Fibroblast of lung (primary cell): ENCODE results near the gene CCR3. TPM values are rescaled to one million over a fixed set of nuclear protein-coding genes. Genes with fewer than 3 reads are reported as not detected.

Experiments used
- DNase-seq, 2 donors: peaks; one replicate each; pipeline versions ENCODE4 v3.0.0 to v3.0.0-alpha.2; 2010; ENCODE audit warnings: low read depth in 2 of 2
- H2AFZ ChIP-seq: 2 replicates; pipeline ENCODE4 v1.5.1; 2012; ENCODE audit warnings: low read length, control low read depth, inconsistent platforms
- H3K27ac ChIP-seq: 2 replicates; pipeline ENCODE4 v1.5.1; 2011; ENCODE audit warnings: low read length, control low read depth; ENCODE audit not compliant: insufficient read depth
- H3K27me3 ChIP-seq: 2 replicates; pipeline ENCODE4 v1.5.1; 2011; ENCODE audit warnings: mild to moderate bottlenecking, low read length; ENCODE audit not compliant: control insufficient read depth, insufficient read depth
- H3K36me3 ChIP-seq: 2 replicates; pipeline ENCODE4 v1.5.1; 2011; ENCODE audit warnings: low read length; ENCODE audit not compliant: control insufficient read depth, insufficient read depth
- H3K4me1 ChIP-seq: 2 replicates; pipeline ENCODE4 v1.5.1; 2011; ENCODE audit warnings: low read length; ENCODE audit not compliant: control insufficient read depth, insufficient read depth; ENCODE audit errors: extremely low read depth
- H3K4me2 ChIP-seq: 2 replicates; pipeline ENCODE4 v1.5.1; 2011; ENCODE audit warnings: low read length, control low read depth; ENCODE audit not compliant: insufficient read depth; ENCODE audit errors: extremely low read depth
- H3K4me3 ChIP-seq, 4 experiments: fragments of 200-600 bp in 1 of 4; sonication (generic) in 1 of 4; replicated peaks in 1 of 4; 2 replicates each; pipeline ENCODE4 v1.5.1; 2011 to 2016; ENCODE audit warnings: low read length in 4 of 4, low read depth in 3 of 4, mild to moderate bottlenecking in 3 of 4, control low read depth in 2 of 4, inconsistent platforms in 1 of 4, mixed read lengths in 1 of 4; ENCODE audit not compliant: insufficient read depth in 1 of 4; ENCODE audit errors: control extremely low read depth in 1 of 4
- H3K79me2 ChIP-seq: 2 replicates; pipeline ENCODE4 v1.5.1; 2012; ENCODE audit warnings: mild to moderate bottlenecking, low read length, inconsistent platforms; ENCODE audit not compliant: control insufficient read depth, insufficient read depth
- H3K9ac ChIP-seq: 2 replicates; pipeline ENCODE4 v1.5.1; 2011; ENCODE audit warnings: mild to moderate bottlenecking, low read length, control low read depth; ENCODE audit not compliant: insufficient read depth
- H3K9me3 ChIP-seq: 2 replicates; pipeline ENCODE4 v1.5.1; 2012; ENCODE audit warnings: low read depth, low read length; ENCODE audit not compliant: control insufficient read depth, insufficient read depth
- H4K20me1 ChIP-seq: 2 replicates; pipeline ENCODE4 v1.5.1; 2011; ENCODE audit warnings: low read length; ENCODE audit not compliant: control insufficient read depth, insufficient read depth; ENCODE audit errors: extremely low read depth
- CTCF ChIP-seq, 2 donors: IDR thresholded peaks in 1 of 2; conservative IDR thresholded peaks in 1 of 2; 1 replicate in 1 of 2; 2 replicates in 1 of 2; pipeline ENCODE4 v1.5.1; 2011 to 2012; ENCODE audit warnings: low read length in 2 of 2, control low read depth in 1 of 2, inconsistent platforms in 1 of 2, low read depth in 1 of 2, mild to moderate bottlenecking in 1 of 2
- EZH2 ChIP-seq: IDR thresholded peaks from 2 replicates; pipeline ENCODE4 v1.5.1; 2012; ENCODE audit warnings: low read length, control low read depth, mild to moderate bottlenecking; ENCODE audit errors: missing control alignments
- polyA plus RNA-seq, 2 donors: library from polyadenylated mRNA; depleted of rRNA in 1 of 2; stranded (reverse) in 1 of 2; unstranded in 1 of 2; fragments of >200 nt; gene quantifications; 2 replicates each; pipeline ENCODE4 v1.2.1, GENCODE V29; 2011 to 2012; ENCODE audit warnings: missing spikeins in 1 of 2
- total RNA-seq: library from RNA; depleted of rRNA; stranded (reverse); fragments of >200 nt; gene quantifications from 2 replicates; pipeline ENCODE4 v1.2.1, GENCODE V29; 2014

The CCR3 gene
- total and polyA plus RNA-seq, 2 donors (not counting 1 experiment from before 2014, with no cell fraction given) = 0.16 to 0.17 TPM

- Histone ChIP-seq H3K27ac (no peak overlapping the region), H3K79me2 (no peaks in the 10 kb centered on the region), H3K9ac (no peak overlapping the region), H4K20me1 (no peaks in the 10 kb centered on the region), H3K27me3 (no peaks in the 10 kb centered on the region), H2AFZ (no peak overlapping the region), H3K4me1 (no peaks in the 10 kb centered on the region), H3K36me3 (no peaks in the 10 kb centered on the region), H3K9me3 (no peaks in the 10 kb centered on the region), H3K4me3 (no peak overlapping the region), H3K4me2 (no peak overlapping the region)
- no peak for TF ChIP-seq EZH2
- peak in 1 of 2 donors; percentile 32 for TF ChIP-seq CTCF (conservative IDR thresholded peaks at IDR 0.05 in 1 of 2, IDR thresholded peaks at IDR 0.05 in 1 of 2; ENCODE audit: low read depth in 1 of 2, low read length in 2 of 2)
- no peak for DNase-seq
Observed at GRCh38 chr3:46276497-46277099, 34.3 kb downstream of the CCR3 start.

GRCh38 chr3:46277476-46277875 lies 35.2 kb downstream of the CCR3 start:
- Histone ChIP-seq H3K27me3 (no peaks in the 10 kb centered on the region), H3K36me3 (no peaks in the 10 kb centered on the region)
- no peak for TF ChIP-seq EZH2
- TF ChIP-seq CTCF (conservative IDR thresholded peaks at IDR 0.05 in 1 of 2, IDR thresholded peaks at IDR 0.05 in 1 of 2; ENCODE audit: low read depth in 1 of 2, low read length in 2 of 2) = no peak

GRCh38 chr3:46278816-46279672 lies 36.8 kb downstream of the CCR3 start:
- H3K4me3 ChIP-seq = no peak overlapping the region

More at GRCh38 chr3:46277476-46277875, 35.2 kb downstream of the CCR3 start:
- Histone ChIP-seq H3K4me3 (no peak overlapping the region), H3K27ac (no peak overlapping the region), H3K4me2 (no peak overlapping the region), H3K4me1 (no peaks in the 10 kb centered on the region), H3K79me2 (no peaks in the 10 kb centered on the region), H2AFZ (no peak overlapping the region), H4K20me1 (no peaks in the 10 kb centered on the region), H3K9ac (no peak overlapping the region), H3K9me3 (no peaks in the 10 kb centered on the region)
- no peak for DNase-seq

More at GRCh38 chr3:46278816-46279672, 36.8 kb downstream of the CCR3 start:
- Histone ChIP-seq H2AFZ (no peak overlapping the region), H3K27ac (no peak overlapping the region), H3K27me3 (no peaks in the 10 kb centered on the region), H3K9ac (no peak overlapping the region), H3K9me3 (no peaks in the 10 kb centered on the region), H3K36me3 (no peaks in the 10 kb centered on the region), H4K20me1 (no peaks in the 10 kb centered on the region), H3K4me2 (no peak overlapping the region), H3K4me1 (no peaks in the 10 kb centered on the region), H3K79me2 (no peaks in the 10 kb centered on the region)
- no peak for DNase-seq
- TF ChIP-seq CTCF (conservative IDR thresholded peaks at IDR 0.05 in 1 of 2, IDR thresholded peaks at IDR 0.05 in 1 of 2; ENCODE audit: low read depth in 1 of 2, low read length in 2 of 2) (no peak), EZH2 (no peak)
